Stimulated activated CD8-positive, alpha-beta memory T cell treated with anti-CD3 and anti-CD28 coated beads, Interleukin-12 subunit alpha, Interleukin-12 subunit beta, amount 100 ng/mL, for 1 hour (primary cell): ENCODE data around the gene SEC24C.
"Not testable (repeated sequence)": the region's sequence is repeated elsewhere in the genome, so short reads cannot be mapped to it uniquely, and the experiment has no call there.

Source experiments
- DNase-seq: peaks from one replicate; pipeline ENCODE4 v3.0.0-alpha.2; 2020; ENCODE audit warnings: low read depth

SEC24C gene

GRCh38 chr10:73793456-73793855, 49.3 kb downstream of the SEC24C start:
- DNase-seq = no peak

GRCh38 chr10:73795491-73795890, 51.3 kb downstream of the SEC24C start:
- DNase-seq = not testable (repeated sequence)

GRCh38 chr10:73796035-73796434, 51.9 kb downstream of the SEC24C start:
- not testable (repeated sequence) for DNase-seq

GRCh38 chr10:73796766-73797165, 52.6 kb downstream of the SEC24C start:
- DNase-seq = no peak

GRCh38 chr10:73797324-73798025, 53.3 kb downstream of the SEC24C start:
- DNase-seq = no peak

DNA sequence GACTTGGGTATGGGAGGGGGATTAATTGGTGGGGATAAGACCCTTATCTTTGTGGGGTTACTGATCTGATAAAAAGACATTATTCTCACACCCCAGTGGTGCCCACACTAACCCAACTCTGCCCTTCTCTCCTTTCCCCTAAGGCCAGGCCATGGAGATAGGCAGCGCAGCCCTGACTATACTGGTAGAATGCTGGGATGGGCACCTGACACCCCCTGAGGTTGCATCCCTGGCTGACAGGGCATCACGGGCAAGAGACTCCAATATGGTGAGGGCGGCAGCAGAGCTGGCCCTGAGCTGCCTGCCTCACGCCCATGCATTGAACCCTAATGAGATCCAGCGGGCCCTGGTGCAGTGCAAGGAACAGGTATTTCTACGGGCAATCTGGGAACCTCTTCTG, 53.9 kb downstream of the SEC24C start:
- no peak for DNase-seq

- DNase-seq = no peak
Observed at GRCh38 chr10:73798927-73799560, 54.9 kb downstream of the SEC24C start.

DNA sequence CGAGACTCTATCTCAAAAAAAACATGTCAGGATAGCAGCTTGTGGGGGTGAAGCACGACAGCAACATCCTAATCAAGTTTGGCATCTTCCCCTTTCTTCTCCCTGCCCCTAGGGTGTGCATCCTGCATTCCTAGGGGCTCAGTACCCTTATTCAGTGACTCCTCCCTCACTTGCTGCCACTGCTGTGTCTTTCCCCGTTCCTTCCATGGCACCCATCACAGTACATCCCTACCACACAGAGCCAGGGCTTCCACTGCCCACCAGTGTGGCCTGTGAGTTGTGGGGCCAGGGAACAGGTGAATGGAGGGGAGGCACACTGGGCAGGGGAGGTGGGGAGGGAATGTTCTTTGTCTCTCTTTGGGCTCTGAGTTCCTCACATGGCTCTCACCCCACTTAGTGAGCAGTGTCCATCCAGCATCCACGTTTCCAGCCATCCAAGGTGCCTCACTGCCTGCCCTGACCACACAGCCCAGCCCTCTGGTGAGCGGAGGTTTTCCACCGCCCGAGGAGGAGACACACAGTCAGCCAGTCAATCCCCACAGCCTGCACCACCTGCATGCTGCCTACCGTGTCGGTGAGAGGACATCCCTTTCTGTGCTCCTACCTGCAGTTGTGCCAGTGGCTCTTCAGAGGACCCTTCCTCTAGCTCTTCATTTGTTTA, 55.9 kb downstream of the SEC24C start:
- DNase-seq = no peak

- no peak for DNase-seq
Observed at GRCh38 chr10:73800560-73801252, 56.5 kb downstream of the SEC24C start.

DNA sequence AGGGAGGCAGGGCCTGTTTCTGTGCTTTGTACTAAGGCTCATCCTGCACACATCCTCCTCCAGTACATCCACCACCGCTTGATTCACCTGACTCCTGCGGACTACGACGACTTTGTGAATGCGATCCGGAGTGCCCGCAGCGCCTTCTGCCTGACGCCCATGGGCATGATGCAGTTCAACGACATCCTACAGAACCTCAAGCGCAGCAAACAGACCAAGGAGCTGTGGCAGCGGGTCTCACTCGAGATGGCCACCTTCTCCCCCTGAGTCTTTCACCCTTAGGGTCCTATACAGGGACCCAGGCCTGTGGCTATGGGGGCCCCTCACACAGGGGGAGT, 57.0 kb downstream of the SEC24C start:
- no peak for DNase-seq

GRCh38 chr10:73802276-73802991, 58.3 kb downstream of the SEC24C start:
- DNase-seq = no peak

DNA sequence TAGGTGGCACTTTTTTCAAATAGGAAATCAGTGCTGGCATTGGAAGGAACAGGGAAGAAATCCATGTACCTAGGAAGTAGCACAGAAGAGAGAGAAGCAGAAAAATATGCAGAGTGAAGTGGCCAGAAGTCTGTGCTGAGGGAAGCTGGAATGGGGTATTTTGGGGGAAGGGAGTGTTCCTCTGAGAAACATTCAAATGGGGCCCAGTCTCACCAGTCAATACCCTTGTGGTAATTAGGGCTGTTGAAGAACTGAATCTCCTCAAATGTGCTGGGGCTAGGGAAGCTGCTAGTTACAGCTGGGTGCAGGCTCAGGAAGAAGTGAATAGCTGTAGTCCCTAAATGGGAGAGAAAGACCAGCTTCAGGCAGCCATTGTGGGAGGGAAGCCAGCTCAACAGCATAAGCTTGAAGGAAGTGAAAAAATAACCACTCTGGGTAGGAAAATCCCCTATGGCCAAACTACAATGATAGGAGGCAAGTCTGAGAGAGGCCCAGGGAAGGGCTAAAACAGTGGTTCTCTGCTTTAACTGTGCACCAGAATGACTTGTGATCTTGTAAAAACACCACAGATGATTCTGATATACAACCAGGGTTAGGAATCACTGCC, 59.6 kb downstream of the SEC24C start:
- no peak for DNase-seq

DNA sequence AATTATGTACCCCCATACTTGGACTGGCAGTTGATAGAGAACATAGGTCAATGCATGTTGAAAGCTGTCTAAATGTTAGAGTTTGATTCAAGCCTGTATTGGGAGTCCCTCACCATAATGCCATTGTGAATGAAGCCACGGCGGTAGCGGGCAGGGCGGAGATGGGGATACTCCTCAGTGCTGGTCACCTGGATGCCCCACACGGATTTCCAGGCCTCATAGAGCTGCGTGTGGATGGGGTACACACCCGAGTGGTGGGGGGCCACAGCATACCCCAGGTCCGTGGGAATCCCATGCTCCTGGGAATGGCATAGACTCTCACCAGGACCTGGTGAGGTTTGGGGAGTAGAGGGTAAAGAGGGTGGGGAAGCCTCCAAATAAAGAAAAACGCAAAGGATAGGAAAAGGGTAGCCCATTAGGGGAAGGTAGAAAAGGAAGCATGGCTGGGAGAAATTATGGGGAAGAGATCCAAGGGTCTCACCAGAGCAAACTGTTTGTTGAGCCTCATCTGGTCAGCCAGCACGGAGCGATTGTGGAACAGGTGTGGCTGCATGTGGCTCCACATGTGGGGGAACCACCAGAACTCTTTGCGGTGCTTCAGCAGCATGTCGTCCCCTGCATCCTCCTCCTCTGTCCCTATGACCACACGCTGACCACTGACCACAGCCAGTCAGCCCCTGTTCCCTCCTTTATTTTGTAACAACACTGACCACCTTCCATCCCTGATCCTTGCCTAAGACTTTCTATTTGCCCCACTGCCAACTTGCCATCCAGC, 62.2 kb downstream of the SEC24C start:
- no peak for DNase-seq

DNA sequence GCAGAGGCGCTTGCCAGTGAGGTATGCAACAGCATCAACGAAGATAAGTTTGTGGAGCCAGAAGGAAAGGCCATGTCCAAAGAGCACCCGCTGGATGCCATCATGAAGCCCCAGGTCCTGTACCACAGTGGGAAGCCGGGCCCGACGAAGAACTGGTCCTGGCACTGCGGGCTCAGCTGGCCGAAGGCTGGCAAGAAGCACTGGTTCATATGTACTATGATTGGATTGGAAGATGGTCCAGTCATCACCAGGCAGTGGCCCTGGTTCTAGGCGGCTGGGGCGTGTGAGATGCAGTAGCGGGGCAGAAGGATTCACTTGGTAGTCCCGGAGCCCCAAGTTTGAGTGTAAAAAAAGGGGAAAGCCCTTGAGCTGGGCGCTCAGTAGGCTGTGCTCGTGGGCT, 63.3 kb downstream of the SEC24C start:
- no peak for DNase-seq

DNA sequence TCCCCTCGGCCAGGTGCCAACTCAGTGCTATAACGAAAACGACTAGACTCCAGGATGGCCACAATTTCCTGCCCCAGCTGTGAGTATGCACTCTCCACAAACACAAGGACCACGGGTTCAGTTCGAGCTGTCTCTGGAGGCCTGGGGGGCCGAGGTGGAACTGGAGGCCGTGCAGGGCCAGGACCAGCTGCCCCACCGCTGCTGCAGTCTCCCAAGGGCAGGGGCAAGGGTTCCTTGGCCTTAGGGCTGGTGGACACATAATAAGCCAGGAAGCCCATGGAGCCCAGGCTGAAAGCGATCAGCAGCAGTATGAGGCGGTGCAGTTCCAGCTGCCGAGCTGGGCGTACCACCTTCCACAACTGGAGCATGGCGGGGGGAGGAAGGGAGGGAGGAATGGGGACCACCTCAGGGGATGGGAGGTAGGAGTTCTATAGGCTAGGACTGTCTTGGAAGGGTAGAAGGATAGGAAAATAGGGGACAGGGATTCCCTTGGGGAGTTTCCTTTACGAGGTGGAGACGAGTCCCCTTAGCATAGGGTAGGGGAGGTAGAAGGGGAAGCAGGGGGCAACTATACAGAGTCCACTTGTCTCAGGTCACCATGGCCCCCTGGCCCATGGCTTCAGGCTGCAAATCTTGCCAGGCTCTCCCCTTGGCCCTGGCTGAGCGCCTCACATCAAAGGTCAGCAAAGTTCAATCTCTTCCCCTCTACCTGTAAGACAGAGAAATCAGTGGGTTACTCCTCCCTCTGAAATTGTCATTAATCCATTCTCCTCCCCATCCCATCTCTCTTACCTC, 64.0 kb downstream of the SEC24C start:
- DNase-seq = no peak

DNA sequence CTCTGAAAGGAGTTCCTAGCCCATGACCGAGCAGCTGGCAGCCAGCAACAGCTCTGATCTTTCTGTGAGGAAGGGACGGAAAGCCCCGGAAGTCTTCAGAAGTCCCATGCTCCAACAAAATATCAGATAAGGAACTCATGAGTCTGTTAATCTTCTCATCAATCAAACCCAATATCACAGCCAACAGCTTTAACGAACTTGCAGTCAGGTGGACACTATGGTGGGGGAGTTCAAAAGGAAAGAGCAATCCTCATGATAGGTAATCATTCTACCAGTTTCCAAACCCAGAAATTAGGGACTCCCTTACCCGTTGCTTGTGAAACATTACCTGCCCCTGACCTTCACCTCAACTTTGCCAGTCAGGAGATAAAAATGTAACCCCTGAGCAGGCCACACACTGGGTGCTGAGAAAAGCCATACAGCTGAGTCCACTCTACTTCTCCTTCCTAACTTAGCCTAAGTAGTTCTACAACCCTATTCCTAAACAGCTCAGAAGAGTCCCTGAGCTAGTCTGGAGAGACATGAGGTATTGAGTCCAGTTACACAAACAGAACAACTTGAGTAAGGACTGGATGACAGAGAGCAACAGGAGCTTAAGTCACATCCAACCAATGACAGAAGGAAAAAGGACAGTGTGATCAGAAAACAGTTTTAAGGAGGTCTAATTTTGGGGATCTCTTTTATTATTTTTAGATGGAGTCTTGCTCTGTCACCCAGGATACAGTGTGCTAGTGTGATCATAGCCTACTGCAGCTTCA, 65.1 kb downstream of the SEC24C start:
- DNase-seq = no peak

DNA sequence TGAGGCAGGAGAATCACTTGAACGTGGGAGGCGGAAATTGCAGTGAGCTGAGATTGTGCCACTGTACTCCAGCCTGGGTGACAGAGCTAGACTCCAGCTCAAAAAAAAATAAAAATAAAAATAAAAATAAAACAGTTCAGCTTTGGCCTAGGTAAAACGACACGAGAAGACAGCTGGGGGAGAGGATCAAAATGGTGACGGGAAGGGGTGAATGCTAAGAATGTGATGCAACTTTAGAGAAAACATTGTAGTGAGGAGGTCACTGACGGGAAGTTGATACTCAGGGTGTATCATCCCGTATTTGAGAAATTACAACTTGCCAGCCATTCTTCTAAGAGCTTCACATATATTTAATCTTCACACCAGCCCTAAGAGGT, 66.2 kb downstream of the SEC24C start:
- DNase-seq = no peak

- peak; percentile 15 for DNase-seq
Observed at GRCh38 chr10:73810735-73811465, 66.7 kb downstream of the SEC24C start.

DNA sequence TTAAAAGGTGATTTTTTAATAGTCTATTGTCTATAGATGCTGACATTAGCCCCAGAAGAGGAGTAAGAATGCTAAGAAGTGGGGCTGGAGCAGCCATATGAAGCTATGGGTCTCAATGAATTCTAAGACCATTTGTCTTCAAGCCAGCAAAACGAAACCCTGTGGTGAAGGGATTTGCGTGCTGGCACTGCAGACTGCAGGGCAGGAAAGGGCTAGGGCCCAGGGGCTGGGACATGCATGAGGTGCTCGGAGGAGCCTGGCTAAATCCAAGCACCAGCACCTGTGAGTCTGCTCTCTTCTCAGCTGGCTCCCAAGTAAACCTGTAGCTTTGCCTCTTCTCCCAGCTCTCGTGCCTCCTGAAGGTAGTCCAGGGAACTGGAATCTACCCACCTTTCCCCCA, 68.5 kb downstream of the SEC24C start:
- no peak for DNase-seq
